ENCODE measurements around the gene TOX3.

TOX3 gene

GRCh38 chr16:52480237-52480636 is 66.7 kb downstream of the TOX3 start:
- no peak for TF ChIP-seq CTCF (IDR thresholded peaks at IDR 0.05)
- no peak for DNase-seq (ENCODE audit: low spot score)
- Histone ChIP-seq H3K4me3 (no peak overlapping the region), H3K27ac (no peak overlapping the region)

- H3K4me3 ChIP-seq, result no peak overlapping the region
- TF ChIP-seq CTCF (IDR thresholded peaks at IDR 0.05), result no peak
- H3K27ac ChIP-seq, result no peak overlapping the region
- DNase-seq (ENCODE audit: low spot score), result no peak
Observed at GRCh38 chr16:52476111-52476510, 70.8 kb downstream of the TOX3 start.

GRCh38 chr16:52474679-52475078 is 72.3 kb downstream of the TOX3 start:
- no peak for DNase-seq (ENCODE audit: low spot score)
- H3K27ac ChIP-seq, result no peak overlapping the region
- no peak for TF ChIP-seq CTCF (IDR thresholded peaks at IDR 0.05)
- H3K4me3 ChIP-seq, result no peak overlapping the region

GRCh38 chr16:52473096-52473495 is 73.8 kb downstream of the TOX3 start:
- DNase-seq (ENCODE audit: low spot score), result no peak
- Histone ChIP-seq H3K4me3 (no peak overlapping the region), H3K27ac (no peak overlapping the region)
- TF ChIP-seq CTCF (IDR thresholded peaks at IDR 0.05), result no peak

GRCh38 chr16:52471650-52472370 is 75.1 kb downstream of the TOX3 start:
- no peak for DNase-seq (ENCODE audit: low spot score)
- no peak overlapping the region for H3K4me3 ChIP-seq
- TF ChIP-seq CTCF (IDR thresholded peaks at IDR 0.05), result no peak
- H3K27ac ChIP-seq, result no peak overlapping the region

- Histone ChIP-seq H3K4me3 (no peak overlapping the region), H3K27ac (no peak overlapping the region)
- DNase-seq (ENCODE audit: low spot score), result no peak
- no peak for TF ChIP-seq CTCF (IDR thresholded peaks at IDR 0.05)
Observed at GRCh38 chr16:52470585-52470984, 76.4 kb downstream of the TOX3 start.

- Histone ChIP-seq H3K27ac (no peak overlapping the region), H3K4me3 (no peak overlapping the region)
- TF ChIP-seq CTCF (IDR thresholded peaks at IDR 0.05), result no peak
- no peak for DNase-seq (ENCODE audit: low spot score)
Observed at GRCh38 chr16:52469775-52470174, 77.2 kb downstream of the TOX3 start.

Measured in coronary artery (tissue), 2 donors.